GM23338 (cell line): ENCODE data around the gene IL20RB. TPM values are rescaled to one million over a fixed set of nuclear protein-coding genes. Genes with fewer than 3 reads are reported as not detected.

Experiments used
- ATAC-seq: fragments of 200-7000 bp; cut with Tn5 transposase; 3 replicates; pipeline ENCODE4 v1.9.1; 2020
- DNase-seq: peaks from one replicate; pipeline ENCODE4 v3.0.0-alpha.2; 2015; ENCODE audit warnings: low spot score
- H2AFZ ChIP-seq: fragments of 200-600 bp; sonication (generic); 2 replicates; pipeline ENCODE4 v1.8.0; 2016; ENCODE audit warnings: antibody characterized with exemption, mild to moderate bottlenecking, moderate library complexity
- H3F3A ChIP-seq: fragments of 200-600 bp; sonication (generic); replicated peaks from 2 replicates; pipeline ENCODE4 v1.8.0; 2017; ENCODE audit warnings: antibody characterized with exemption, mixed run types, low read depth
- H3K27ac ChIP-seq: fragments of 200-600 bp; sonication (generic); 2 replicates; pipeline ENCODE4 v1.6.1; 2016; ENCODE audit warnings: low read depth
- H3K27me3 ChIP-seq: fragments of 200-600 bp; sonication (generic); 2 replicates; pipeline ENCODE4 v1.8.0; 2016; ENCODE audit warnings: mild to moderate bottlenecking, mixed run types, moderate library complexity; ENCODE audit not compliant: insufficient read depth
- H3K36me3 ChIP-seq: fragments of 200-600 bp; sonication (generic); 2 replicates; pipeline ENCODE4 v1.8.0; 2016; ENCODE audit warnings: mild to moderate bottlenecking; ENCODE audit not compliant: insufficient read depth
- H3K4me1 ChIP-seq: fragments of 200-600 bp; sonication (generic); 2 replicates; pipeline ENCODE4 v1.8.0; 2016; ENCODE audit warnings: mild to moderate bottlenecking, moderate library complexity; ENCODE audit not compliant: insufficient read depth
- H3K4me2 ChIP-seq: fragments of 200-600 bp; sonication (generic); 2 replicates; pipeline ENCODE4 v1.7.1; 2017; ENCODE audit warnings: mixed run types
- H3K4me3 ChIP-seq: fragments of 200-600 bp; sonication (generic); 2 replicates; pipeline ENCODE4 v1.6.1; 2016; ENCODE audit warnings: mixed run types
- H3K79me2 ChIP-seq: fragments of 200-600 bp; sonication (generic); replicated peaks from 2 replicates; pipeline ENCODE4 v1.8.0; 2017; ENCODE audit warnings: mild to moderate bottlenecking; ENCODE audit not compliant: insufficient read depth
- H3K9me2 ChIP-seq: fragments of 200-600 bp; sonication (generic); 2 replicates; pipeline ENCODE4 v1.8.0; 2017; ENCODE audit not compliant: insufficient read depth
- H4K20me1 ChIP-seq: fragments of 200-600 bp; sonication (generic); replicated peaks from 2 replicates; pipeline ENCODE4 v1.8.0; 2017; ENCODE audit warnings: mild to moderate bottlenecking; ENCODE audit not compliant: insufficient read depth
- H3K27ac Mint-ChIP-seq: 2 replicates; pipeline ENCODE4 v1.8.0; 2020; ENCODE audit warnings: inconsistent platforms, mild to moderate bottlenecking, moderate library complexity, mixed read lengths
- H3K27me3 Mint-ChIP-seq: 3 replicates; pipeline ENCODE4 v1.8.0; 2022; ENCODE audit warnings: low read depth, mild to moderate bottlenecking, moderate library complexity, mixed read lengths, inconsistent platforms; ENCODE audit not compliant: insufficient read depth, poor library complexity
- H3K36me3 Mint-ChIP-seq: 3 replicates; pipeline ENCODE4 v1.8.0; 2021; ENCODE audit warnings: low read depth, mild to moderate bottlenecking, inconsistent platforms, moderate library complexity, mixed read lengths
- H3K4me1 Mint-ChIP-seq: 3 replicates; pipeline ENCODE4 v1.8.0; 2020; ENCODE audit warnings: mild to moderate bottlenecking, inconsistent platforms, mixed read lengths
- H3K4me3 Mint-ChIP-seq: 3 replicates; pipeline ENCODE4 v1.8.0; 2021; ENCODE audit warnings: moderate library complexity, mild to moderate bottlenecking, inconsistent platforms, mixed read lengths
- H3K9me3 Mint-ChIP-seq: 3 replicates; pipeline ENCODE4 v1.8.0; 2020; ENCODE audit warnings: moderate library complexity, mild to moderate bottlenecking, inconsistent platforms, mixed read lengths
- CREB1 ChIP-seq: fragments of 250-450 bp; sonication (Bioruptor Pico); IDR thresholded peaks from 2 replicates; pipeline ENCODE4 v1.5.0; 2020; ENCODE audit warnings: low read depth, mild to moderate bottlenecking, moderate library complexity
- EZH2 ChIP-seq: fragments of 200-600 bp; sonication (generic); IDR thresholded peaks from one replicate; pipeline ENCODE4 v1.8.0; 2017; ENCODE audit warnings: antibody characterized with exemption, mild to moderate bottlenecking, low read depth; ENCODE audit not compliant: unreplicated experiment
- EZH2phosphoT487 ChIP-seq: fragments of 200-600 bp; sonication (generic); IDR thresholded peaks from one replicate; pipeline ENCODE4 v1.8.1; 2018; ENCODE audit warnings: antibody characterized with exemption; ENCODE audit not compliant: unreplicated experiment
- JUNB ChIP-seq: IDR thresholded peaks from one replicate; pipeline ENCODE4 v1.6.1; 2016; ENCODE audit warnings: antibody characterized with exemption; ENCODE audit not compliant: unreplicated experiment
- NANOG ChIP-seq: IDR thresholded peaks from 2 replicates; pipeline ENCODE4 v1.6.1; 2016; ENCODE audit warnings: antibody characterized with exemption, borderline replicate concordance
- POLR2AphosphoS5 ChIP-seq: IDR thresholded peaks from 2 replicates; pipeline ENCODE4 v1.6.1; 2016; ENCODE audit warnings: antibody characterized with exemption, low read depth
- STAT1 ChIP-seq: IDR thresholded peaks from one replicate; pipeline ENCODE4 v1.6.1; 2016; ENCODE audit warnings: antibody characterized with exemption; ENCODE audit not compliant: unreplicated experiment
- ZNF114 ChIP-seq: fragments of 250-450 bp; sonication (Bioruptor Pico); IDR thresholded peaks from 2 replicates; pipeline ENCODE4 v1.5.0; 2020; ENCODE audit warnings: mild to moderate bottlenecking, moderate library complexity
- ZNF331 ChIP-seq: fragments of 250-450 bp; sonication (Bioruptor Pico); IDR thresholded peaks from 2 replicates; pipeline ENCODE4 v1.5.0; 2020; ENCODE audit warnings: low read depth, mild to moderate bottlenecking, moderate library complexity
- polyA plus RNA-seq: library from polyadenylated mRNA; unstranded; fragments of >200 nt; fragmentation: Nextera tagmentation; extraction: Ambion mirVana; gene quantifications from 2 replicates; pipeline ENCODE4 v1.2.1, GENCODE V29; 2016
- total RNA-seq: library from RNA; depleted of rRNA; stranded (reverse); fragments of >200 nt; shearing (Covaris generic); gene quantifications from 2 replicates; pipeline ENCODE4 v1.2.3, GENCODE V29; 2014
- TF ChIP-seq, protein P1 (sequence below): IDR thresholded peaks from 2 replicates; pipeline ENCODE4 v1.6.1; 2016; ENCODE audit warnings: antibody characterized with exemption
- TF ChIP-seq, protein P2 (sequence below): IDR thresholded peaks from one replicate; pipeline ENCODE4 v1.6.1; 2018; ENCODE audit warnings: antibody characterized with exemption; ENCODE audit not compliant: unreplicated experiment
- TF ChIP-seq, protein P3 (sequence below): fragments of 250-450 bp; sonication (Bioruptor Pico); IDR thresholded peaks from 2 replicates; pipeline ENCODE4 v1.5.0; 2020; ENCODE audit warnings: mild to moderate bottlenecking, moderate library complexity
- TF ChIP-seq, protein P4 (sequence below), 2 experiments: fragments of 200-600 bp in 1 of 2; sonication (generic) in 1 of 2; conservative IDR thresholded peaks; 2 replicates each; pipeline versions ENCODE4 v1.5.1 to v1.6.1; 2016 to 2017; ENCODE audit warnings: antibody characterized with exemption in 2 of 2, low read depth in 2 of 2, mild to moderate bottlenecking in 2 of 2, moderate library complexity in 1 of 2

Gene IL20RB
- total and polyA plus RNA-seq, 2 experiments from 2014 or later, result 1.7 to 4.6 TPM

DNA sequence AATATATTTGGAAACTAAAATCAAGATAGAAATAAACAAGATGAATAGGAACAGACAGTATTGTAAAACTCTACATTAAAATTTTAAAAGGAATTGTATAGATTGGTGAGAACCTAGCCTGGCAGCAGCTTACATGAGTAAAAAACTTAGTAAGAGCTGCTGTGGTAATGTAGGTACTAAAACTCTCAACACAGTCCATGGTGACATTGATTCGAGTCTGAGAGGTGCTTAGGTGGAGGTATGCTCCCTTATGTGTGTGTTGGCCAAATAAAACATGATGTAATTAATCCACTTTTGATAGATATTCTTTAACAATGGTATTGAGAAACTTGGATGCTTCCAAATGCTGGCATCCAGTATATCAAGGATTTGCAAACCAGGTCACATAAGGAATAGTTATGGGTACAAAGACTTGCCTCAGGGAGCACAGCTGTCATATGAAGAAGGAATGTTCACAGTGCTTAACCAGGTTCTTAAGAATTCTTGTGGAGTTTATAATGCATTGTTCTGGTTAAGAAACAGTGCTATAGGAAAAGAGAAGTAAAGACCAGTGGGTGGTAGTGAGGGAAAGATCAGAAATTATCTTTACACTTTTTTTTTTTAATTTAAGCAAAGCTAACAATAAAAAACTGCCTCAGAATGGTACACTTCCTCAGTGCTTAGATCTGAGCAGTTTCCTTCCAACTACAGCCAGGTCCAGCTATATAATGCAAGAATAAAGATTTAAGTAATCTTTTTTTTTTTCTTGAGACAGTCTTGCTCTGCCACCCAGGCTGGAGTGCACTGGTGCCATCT, 24.6 kb upstream of the IL20RB start:
- H3K4me2 ChIP-seq, result no peak overlapping the region
- H3K4me1 ChIP-seq, result no peaks in the 10 kb centered on the region
- H3K36me3 Mint-ChIP-seq, result peaks cover 36% of the 10 kb centered on the region
- no peaks in the 10 kb centered on the region for H4K20me1 ChIP-seq
- no peaks in the 10 kb centered on the region for H3K9me2 ChIP-seq
- H3K27ac ChIP-seq, result no peak overlapping the region
- peaks cover 31% of the 10 kb centered on the region for H3K79me2 ChIP-seq
- no peak overlapping the region for H3K4me3 Mint-ChIP-seq
- H3K27me3 Mint-ChIP-seq, result no peaks in the 10 kb centered on the region
- no peaks in the 10 kb centered on the region for H3F3A ChIP-seq
- no peak overlapping the region for H3K27ac Mint-ChIP-seq
- TF ChIP-seq ZNF331 (no peak), ZNF114 (CRISPR knock-in tag) (no peak), STAT1 (no peak), EZH2 (no peak), NANOG (no peak), POLR2AphosphoS5 (no peak), JUNB (no peak), EZH2phosphoT487 (no peak), CREB1 (CRISPR knock-in tag) (no peak)
- TF ChIP-seq, protein P1, sequence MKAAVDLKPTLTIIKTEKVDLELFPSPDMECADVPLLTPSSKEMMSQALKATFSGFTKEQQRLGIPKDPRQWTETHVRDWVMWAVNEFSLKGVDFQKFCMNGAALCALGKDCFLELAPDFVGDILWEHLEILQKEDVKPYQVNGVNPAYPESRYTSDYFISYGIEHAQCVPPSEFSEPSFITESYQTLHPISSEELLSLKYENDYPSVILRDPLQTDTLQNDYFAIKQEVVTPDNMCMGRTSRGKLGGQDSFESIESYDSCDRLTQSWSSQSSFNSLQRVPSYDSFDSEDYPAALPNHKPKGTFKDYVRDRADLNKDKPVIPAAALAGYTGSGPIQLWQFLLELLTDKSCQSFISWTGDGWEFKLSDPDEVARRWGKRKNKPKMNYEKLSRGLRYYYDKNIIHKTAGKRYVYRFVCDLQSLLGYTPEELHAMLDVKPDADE, result no peak
- TF ChIP-seq, protein P2, sequence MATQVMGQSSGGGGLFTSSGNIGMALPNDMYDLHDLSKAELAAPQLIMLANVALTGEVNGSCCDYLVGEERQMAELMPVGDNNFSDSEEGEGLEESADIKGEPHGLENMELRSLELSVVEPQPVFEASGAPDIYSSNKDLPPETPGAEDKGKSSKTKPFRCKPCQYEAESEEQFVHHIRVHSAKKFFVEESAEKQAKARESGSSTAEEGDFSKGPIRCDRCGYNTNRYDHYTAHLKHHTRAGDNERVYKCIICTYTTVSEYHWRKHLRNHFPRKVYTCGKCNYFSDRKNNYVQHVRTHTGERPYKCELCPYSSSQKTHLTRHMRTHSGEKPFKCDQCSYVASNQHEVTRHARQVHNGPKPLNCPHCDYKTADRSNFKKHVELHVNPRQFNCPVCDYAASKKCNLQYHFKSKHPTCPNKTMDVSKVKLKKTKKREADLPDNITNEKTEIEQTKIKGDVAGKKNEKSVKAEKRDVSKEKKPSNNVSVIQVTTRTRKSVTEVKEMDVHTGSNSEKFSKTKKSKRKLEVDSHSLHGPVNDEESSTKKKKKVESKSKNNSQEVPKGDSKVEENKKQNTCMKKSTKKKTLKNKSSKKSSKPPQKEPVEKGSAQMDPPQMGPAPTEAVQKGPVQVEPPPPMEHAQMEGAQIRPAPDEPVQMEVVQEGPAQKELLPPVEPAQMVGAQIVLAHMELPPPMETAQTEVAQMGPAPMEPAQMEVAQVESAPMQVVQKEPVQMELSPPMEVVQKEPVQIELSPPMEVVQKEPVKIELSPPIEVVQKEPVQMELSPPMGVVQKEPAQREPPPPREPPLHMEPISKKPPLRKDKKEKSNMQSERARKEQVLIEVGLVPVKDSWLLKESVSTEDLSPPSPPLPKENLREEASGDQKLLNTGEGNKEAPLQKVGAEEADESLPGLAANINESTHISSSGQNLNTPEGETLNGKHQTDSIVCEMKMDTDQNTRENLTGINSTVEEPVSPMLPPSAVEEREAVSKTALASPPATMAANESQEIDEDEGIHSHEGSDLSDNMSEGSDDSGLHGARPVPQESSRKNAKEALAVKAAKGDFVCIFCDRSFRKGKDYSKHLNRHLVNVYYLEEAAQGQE, result no peak
- TF ChIP-seq, protein P3, sequence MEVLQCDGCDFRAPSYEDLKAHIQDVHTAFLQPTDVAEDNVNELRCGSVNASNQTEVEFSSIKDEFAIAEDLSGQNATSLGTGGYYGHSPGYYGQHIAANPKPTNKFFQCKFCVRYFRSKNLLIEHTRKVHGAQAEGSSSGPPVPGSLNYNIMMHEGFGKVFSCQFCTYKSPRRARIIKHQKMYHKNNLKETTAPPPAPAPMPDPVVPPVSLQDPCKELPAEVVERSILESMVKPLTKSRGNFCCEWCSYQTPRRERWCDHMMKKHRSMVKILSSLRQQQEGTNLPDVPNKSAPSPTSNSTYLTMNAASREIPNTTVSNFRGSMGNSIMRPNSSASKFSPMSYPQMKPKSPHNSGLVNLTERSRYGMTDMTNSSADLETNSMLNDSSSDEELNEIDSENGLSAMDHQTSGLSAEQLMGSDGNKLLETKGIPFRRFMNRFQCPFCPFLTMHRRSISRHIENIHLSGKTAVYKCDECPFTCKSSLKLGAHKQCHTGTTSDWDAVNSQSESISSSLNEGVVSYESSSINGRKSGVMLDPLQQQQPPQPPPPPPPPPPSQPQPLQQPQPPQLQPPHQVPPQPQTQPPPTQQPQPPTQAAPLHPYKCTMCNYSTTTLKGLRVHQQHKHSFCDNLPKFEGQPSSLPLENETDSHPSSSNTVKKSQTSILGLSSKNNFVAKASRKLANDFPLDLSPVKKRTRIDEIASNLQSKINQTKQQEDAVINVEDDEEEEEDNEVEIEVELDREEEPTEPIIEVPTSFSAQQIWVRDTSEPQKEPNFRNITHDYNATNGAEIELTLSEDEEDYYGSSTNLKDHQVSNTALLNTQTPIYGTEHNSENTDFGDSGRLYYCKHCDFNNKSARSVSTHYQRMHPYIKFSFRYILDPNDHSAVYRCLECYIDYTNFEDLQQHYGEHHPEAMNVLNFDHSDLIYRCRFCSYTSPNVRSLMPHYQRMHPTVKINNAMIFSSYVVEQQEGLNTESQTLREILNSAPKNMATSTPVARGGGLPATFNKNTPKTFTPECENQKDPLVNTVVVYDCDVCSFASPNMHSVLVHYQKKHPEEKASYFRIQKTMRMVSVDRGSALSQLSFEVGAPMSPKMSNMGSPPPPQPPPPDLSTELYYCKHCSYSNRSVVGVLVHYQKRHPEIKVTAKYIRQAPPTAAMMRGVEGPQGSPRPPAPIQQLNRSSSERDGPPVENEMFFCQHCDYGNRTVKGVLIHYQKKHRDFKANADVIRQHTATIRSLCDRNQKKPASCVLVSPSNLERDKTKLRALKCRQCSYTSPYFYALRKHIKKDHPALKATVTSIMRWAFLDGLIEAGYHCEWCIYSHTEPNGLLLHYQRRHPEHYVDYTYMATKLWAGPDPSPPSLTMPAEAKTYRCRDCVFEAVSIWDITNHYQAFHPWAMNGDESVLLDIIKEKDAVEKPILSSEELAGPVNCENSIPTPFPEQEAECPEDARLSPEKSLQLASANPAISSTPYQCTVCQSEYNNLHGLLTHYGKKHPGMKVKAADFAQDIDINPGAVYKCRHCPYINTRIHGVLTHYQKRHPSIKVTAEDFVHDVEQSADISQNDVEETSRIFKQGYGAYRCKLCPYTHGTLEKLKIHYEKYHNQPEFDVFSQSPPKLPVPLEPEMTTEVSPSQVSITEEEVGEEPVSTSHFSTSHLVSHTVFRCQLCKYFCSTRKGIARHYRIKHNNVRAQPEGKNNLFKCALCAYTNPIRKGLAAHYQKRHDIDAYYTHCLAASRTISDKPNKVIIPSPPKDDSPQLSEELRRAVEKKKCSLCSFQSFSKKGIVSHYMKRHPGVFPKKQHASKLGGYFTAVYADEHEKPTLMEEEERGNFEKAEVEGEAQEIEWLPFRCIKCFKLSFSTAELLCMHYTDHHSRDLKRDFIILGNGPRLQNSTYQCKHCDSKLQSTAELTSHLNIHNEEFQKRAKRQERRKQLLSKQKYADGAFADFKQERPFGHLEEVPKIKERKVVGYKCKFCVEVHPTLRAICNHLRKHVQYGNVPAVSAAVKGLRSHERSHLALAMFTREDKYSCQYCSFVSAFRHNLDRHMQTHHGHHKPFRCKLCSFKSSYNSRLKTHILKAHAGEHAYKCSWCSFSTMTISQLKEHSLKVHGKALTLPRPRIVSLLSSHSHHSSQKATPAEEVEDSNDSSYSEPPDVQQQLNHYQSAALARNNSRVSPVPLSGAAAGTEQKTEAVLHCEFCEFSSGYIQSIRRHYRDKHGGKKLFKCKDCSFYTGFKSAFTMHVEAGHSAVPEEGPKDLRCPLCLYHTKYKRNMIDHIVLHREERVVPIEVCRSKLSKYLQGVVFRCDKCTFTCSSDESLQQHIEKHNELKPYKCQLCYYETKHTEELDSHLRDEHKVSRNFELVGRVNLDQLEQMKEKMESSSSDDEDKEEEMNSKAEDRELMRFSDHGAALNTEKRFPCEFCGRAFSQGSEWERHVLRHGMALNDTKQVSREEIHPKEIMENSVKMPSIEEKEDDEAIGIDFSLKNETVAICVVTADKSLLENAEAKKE (CRISPR knock-in tag), result no peak
- TF ChIP-seq, protein P4, sequence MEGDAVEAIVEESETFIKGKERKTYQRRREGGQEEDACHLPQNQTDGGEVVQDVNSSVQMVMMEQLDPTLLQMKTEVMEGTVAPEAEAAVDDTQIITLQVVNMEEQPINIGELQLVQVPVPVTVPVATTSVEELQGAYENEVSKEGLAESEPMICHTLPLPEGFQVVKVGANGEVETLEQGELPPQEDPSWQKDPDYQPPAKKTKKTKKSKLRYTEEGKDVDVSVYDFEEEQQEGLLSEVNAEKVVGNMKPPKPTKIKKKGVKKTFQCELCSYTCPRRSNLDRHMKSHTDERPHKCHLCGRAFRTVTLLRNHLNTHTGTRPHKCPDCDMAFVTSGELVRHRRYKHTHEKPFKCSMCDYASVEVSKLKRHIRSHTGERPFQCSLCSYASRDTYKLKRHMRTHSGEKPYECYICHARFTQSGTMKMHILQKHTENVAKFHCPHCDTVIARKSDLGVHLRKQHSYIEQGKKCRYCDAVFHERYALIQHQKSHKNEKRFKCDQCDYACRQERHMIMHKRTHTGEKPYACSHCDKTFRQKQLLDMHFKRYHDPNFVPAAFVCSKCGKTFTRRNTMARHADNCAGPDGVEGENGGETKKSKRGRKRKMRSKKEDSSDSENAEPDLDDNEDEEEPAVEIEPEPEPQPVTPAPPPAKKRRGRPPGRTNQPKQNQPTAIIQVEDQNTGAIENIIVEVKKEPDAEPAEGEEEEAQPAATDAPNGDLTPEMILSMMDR (conservative IDR thresholded peaks at IDR 0.05; ENCODE audit: low read depth in 2 of 2), result no peak
- peaks cover 2% of the 10 kb centered on the region; the same call in 1 of the 3 replicates for H3K9me3 Mint-ChIP-seq
- H3K4me1 Mint-ChIP-seq, result no peaks in the 10 kb centered on the region
- H2AFZ ChIP-seq, result no peak overlapping the region
- ATAC-seq (no peak), DNase-seq (no peak)
- H3K27me3 ChIP-seq, result no peaks in the 10 kb centered on the region
- no peak overlapping the region for H3K4me3 ChIP-seq
- no peaks in the 10 kb centered on the region for H3K36me3 ChIP-seq
